NCI-H187 (cell line): Measurements from ENCODE around the gene LILRB2.
"Not testable (repeated sequence)": the region's sequence is repeated elsewhere in the genome, so short reads cannot be mapped to it uniquely, and the experiment has no call there.

Source experiments
- DNase-seq, 2 experiments: peaks; one replicate each; lab custom pipeline; 2025; lab: John Stamatoyannopoulos, UW

Gene LILRB2

GRCh38 chr19:54305141-54305540 is 24.2 kb upstream of the LILRB2 start:
- no peak for DNase-seq

- DNase-seq: no peak
Measured at GRCh38 chr19:54302257-54302656, 21.3 kb upstream of the LILRB2 start.

GRCh38 chr19:54299515-54299914 is 18.6 kb upstream of the LILRB2 start:
- no peak for DNase-seq

GRCh38 chr19:54299126-54299498 is 18.2 kb upstream of the LILRB2 start:
- DNase-seq: no peak

GRCh38 chr19:54298357-54299125 is 17.6 kb upstream of the LILRB2 start:
- DNase-seq: no peak

- DNase-seq: no peak
Measured at GRCh38 chr19:54297759-54298305, 16.9 kb upstream of the LILRB2 start.

GRCh38 chr19:54294539-54294938 is 13.6 kb upstream of the LILRB2 start:
- no peak for DNase-seq

GRCh38 chr19:54289160-54289559 is 8.2 kb upstream of the LILRB2 start:
- not testable (repeated sequence) for DNase-seq

- no peak for DNase-seq
Measured at GRCh38 chr19:54287456-54287855, 6.5 kb upstream of the LILRB2 start.

GRCh38 chr19:54286283-54286682 is 5.4 kb upstream of the LILRB2 start:
- DNase-seq: not testable (repeated sequence)

- DNase-seq: not testable (repeated sequence)
Measured at GRCh38 chr19:54285427-54286056, 4.6 kb upstream of the LILRB2 start.

- DNase-seq: no peak
Measured at GRCh38 chr19:54282686-54283470, 2.0 kb upstream of the LILRB2 start.

- not testable (repeated sequence) for DNase-seq
Measured at GRCh38 chr19:54281729-54282075, 792 bp upstream of the LILRB2 start.

GRCh38 chr19:54280441-54280840 is 469 bp downstream of the LILRB2 start:
- DNase-seq: not testable (repeated sequence)

GRCh38 chr19:54280025-54280424 is 885 bp downstream of the LILRB2 start:
- DNase-seq: not testable (repeated sequence)

GRCh38 chr19:54279406-54279962 is 1.4 kb downstream of the LILRB2 start:
- no peak for DNase-seq

- DNase-seq: not testable (repeated sequence)
Measured at GRCh38 chr19:54278571-54279195, 2.2 kb downstream of the LILRB2 start.

GRCh38 chr19:54278056-54278455 is 2.9 kb downstream of the LILRB2 start:
- not testable (repeated sequence) for DNase-seq

- not testable (repeated sequence) for DNase-seq
Measured at GRCh38 chr19:54277111-54277615, 3.7 kb downstream of the LILRB2 start.

GRCh38 chr19:54275951-54276350 is 5.0 kb downstream of the LILRB2 start:
- DNase-seq: no peak

GRCh38 chr19:54274516-54274915 is 6.4 kb downstream of the LILRB2 start:
- DNase-seq: not testable (repeated sequence)

GRCh38 chr19:54273821-54274220 is 7.1 kb downstream of the LILRB2 start:
- no peak for DNase-seq
